Stimulated activated CD8-positive, alpha-beta memory T cell treated with anti-CD3 and anti-CD28 coated beads, Interleukin-2, amount 100 ng/mL, for 1 hour (primary cell): ENCODE results near the gene CRTAC1.
"Not testable (repeated sequence)": the region's sequence is repeated elsewhere in the genome, so short reads cannot be mapped to it uniquely, and the experiment has no call there.

Experiments
- DNase-seq, 2 donors: peaks; one replicate each; pipeline ENCODE4 v3.0.0-alpha.2; 2020; ENCODE audit warnings: low read depth in 2 of 2

The CRTAC1 gene

GRCh38 chr10:97842656-97843280 is 187.7 kb downstream of the CRTAC1 start:
- no peak for DNase-seq

- DNase-seq = not testable (repeated sequence)
Observed at GRCh38 chr10:97842114-97842513, 188.3 kb downstream of the CRTAC1 start.

- not testable (repeated sequence) for DNase-seq
Observed at GRCh38 chr10:97841166-97841565, 189.3 kb downstream of the CRTAC1 start.

- DNase-seq = no peak
Observed at GRCh38 chr10:97838091-97838490, 192.3 kb downstream of the CRTAC1 start.

- DNase-seq = no peak
Observed at GRCh38 chr10:97836446-97836845, 194.0 kb downstream of the CRTAC1 start.

- no peak for DNase-seq
Observed at GRCh38 chr10:97831259-97831658, 199.2 kb downstream of the CRTAC1 start.

- DNase-seq = no peak
Observed at GRCh38 chr10:97830064-97830463, 200.4 kb downstream of the CRTAC1 start.

- no peak for DNase-seq
Observed at GRCh38 chr10:97828721-97829120, 201.7 kb downstream of the CRTAC1 start.

GRCh38 chr10:97827702-97828291 is 202.6 kb downstream of the CRTAC1 start:
- DNase-seq = no peak

GRCh38 chr10:97826892-97827291 is 203.5 kb downstream of the CRTAC1 start:
- no peak for DNase-seq

GRCh38 chr10:97825020-97825760 is 205.2 kb downstream of the CRTAC1 start:
- DNase-seq = no peak

GRCh38 chr10:97823734-97824133 is 206.7 kb downstream of the CRTAC1 start:
- no peak for DNase-seq

GRCh38 chr10:97822261-97822687 is 208.1 kb downstream of the CRTAC1 start:
- no peak for DNase-seq

- DNase-seq = no peak
Observed at GRCh38 chr10:97821308-97822038, 208.9 kb downstream of the CRTAC1 start.

GRCh38 chr10:97820096-97820704 is 210.2 kb downstream of the CRTAC1 start:
- DNase-seq = no peak

GRCh38 chr10:97818572-97818971 is 211.8 kb downstream of the CRTAC1 start:
- no peak for DNase-seq

- DNase-seq = no peak
Observed at GRCh38 chr10:97816609-97817008, 213.8 kb downstream of the CRTAC1 start.
